Activated CD8-positive, alpha-beta memory T cell treated with anti-CD3 and anti-CD28 coated beads for 24 hours (primary cell): Measurements from ENCODE around the gene ERVFRD-1.

Experiments
- DNase-seq: peaks from one replicate; pipeline ENCODE4 v3.0.0-alpha.2; 2020

Gene ERVFRD-1

GRCh38 chr6:11085758-11086435, 25.6 kb downstream of the ERVFRD-1 start:
- no peak for DNase-seq

GRCh38 chr6:11083956-11084355, 27.6 kb downstream of the ERVFRD-1 start:
- DNase-seq: no peak

GRCh38 chr6:11083491-11083890, 28.0 kb downstream of the ERVFRD-1 start:
- DNase-seq: no peak

- DNase-seq: no peak
These were observed 31.2 kb downstream of the ERVFRD-1 start for GRCh38 chr6:11080296-11080695.

GRCh38 chr6:11078266-11078665, 33.3 kb downstream of the ERVFRD-1 start:
- no peak for DNase-seq

GRCh38 chr6:11076540-11076939, 35.0 kb downstream of the ERVFRD-1 start:
- DNase-seq: no peak

- DNase-seq: no peak
These were observed 39.4 kb downstream of the ERVFRD-1 start for GRCh38 chr6:11072101-11072500.

GRCh38 chr6:11069760-11070159, 41.8 kb downstream of the ERVFRD-1 start:
- no peak for DNase-seq

- no peak for DNase-seq
These were observed 44.2 kb downstream of the ERVFRD-1 start for GRCh38 chr6:11067348-11067747.

GRCh38 chr6:11066505-11067347, 44.8 kb downstream of the ERVFRD-1 start:
- DNase-seq: no peak

- no peak for DNase-seq
These were observed 45.9 kb downstream of the ERVFRD-1 start for GRCh38 chr6:11065436-11066202.

- no peak for DNase-seq
These were observed 46.7 kb downstream of the ERVFRD-1 start for GRCh38 chr6:11064836-11065235.

GRCh38 chr6:11062715-11063114, 48.8 kb downstream of the ERVFRD-1 start:
- DNase-seq: no peak

GRCh38 chr6:11062083-11062482, 49.4 kb downstream of the ERVFRD-1 start:
- no peak for DNase-seq

GRCh38 chr6:11058406-11058805, 53.1 kb downstream of the ERVFRD-1 start:
- no peak for DNase-seq

GRCh38 chr6:11056871-11057270, 54.7 kb downstream of the ERVFRD-1 start:
- DNase-seq: no peak

- no peak for DNase-seq
These were observed 56.3 kb downstream of the ERVFRD-1 start for GRCh38 chr6:11055127-11055627.

- no peak for DNase-seq
These were observed 56.8 kb downstream of the ERVFRD-1 start for GRCh38 chr6:11054722-11055121.

- DNase-seq: no peak
These were observed 58.2 kb downstream of the ERVFRD-1 start for GRCh38 chr6:11053307-11053706.
